Spleen (tissue), 11 donors: ENCODE measurements around the gene THOC5. TPM values are rescaled to one million over a fixed set of nuclear protein-coding genes. Genes with fewer than 3 reads are reported as not detected.

Experiments used
- DNase-seq: peaks from one replicate; pipeline ENCODE4 v3.0.0-alpha.2; 2020
- H3K27ac ChIP-seq, 8 donors: fragments of 200-600 bp; sonication (generic) in 7 of 8; 1 replicate in 4 of 8; 2 replicates in 4 of 8; pipeline versions ENCODE4 v1.5.0 to v1.8.0; 2016 to 2021; ENCODE audit warnings: inconsistent platforms in 4 of 8, mild to moderate bottlenecking in 4 of 8, moderate library complexity in 1 of 8
- H3K27me3 ChIP-seq, 7 donors: fragments of 200-600 bp; sonication (generic) in 6 of 7; replicated peaks in 1 of 7; 1 replicate in 4 of 7; 2 replicates in 3 of 7; pipeline versions ENCODE4 v1.5.0 to v1.8.0; 2016 to 2021; ENCODE audit warnings: inconsistent platforms in 3 of 7, mild to moderate bottlenecking in 1 of 7
- H3K36me3 ChIP-seq, 6 donors: fragments of 200-600 bp; sonication (generic) in 5 of 6; 1 replicate in 4 of 6; 2 replicates in 2 of 6; pipeline versions ENCODE4 v1.5.0 to v1.8.0; 2016 to 2021; ENCODE audit warnings: inconsistent platforms in 2 of 6
- H3K4me1 ChIP-seq, 6 donors: fragments of 200-600 bp; sonication (generic) in 5 of 6; 1 replicate in 3 of 6; 2 replicates in 3 of 6; pipeline versions ENCODE4 v1.5.0 to v1.8.0; 2016 to 2021; ENCODE audit warnings: inconsistent platforms in 3 of 6
- H3K4me3 ChIP-seq, 8 donors: fragments of 200-600 bp; sonication (generic) in 7 of 8; 1 replicate in 4 of 8; 2 replicates in 4 of 8; pipeline versions ENCODE4 v1.5.0 to v1.8.0; 2016 to 2021; ENCODE audit warnings: inconsistent platforms in 4 of 8, mild to moderate bottlenecking in 4 of 8, moderate library complexity in 2 of 8
- H3K9me3 ChIP-seq, 8 donors: fragments of 200-600 bp; sonication (generic) in 7 of 8; 1 replicate in 4 of 8; 2 replicates in 4 of 8; pipeline versions ENCODE4 v1.5.0 to v1.8.0; 2016 to 2021; ENCODE audit warnings: inconsistent platforms in 4 of 8
- POLR2A ChIP-seq, 3 donors: fragments of 450-650 bp; IDR thresholded peaks; one replicate each; pipeline ENCODE4 v1.5.1; 2017; ENCODE audit warnings: antibody characterized with exemption in 3 of 3, mild to moderate bottlenecking in 1 of 3
- POLR2AphosphoS5 ChIP-seq, 3 donors: sonication (generic); formaldehyde crosslinking; IDR thresholded peaks; one replicate each; pipeline ENCODE4 v1.5.1; 2017; ENCODE audit warnings: antibody characterized with exemption in 3 of 3
- WGBS, 5 donors: extraction: QIAGEN DNeasy Blood & Tissue Kit in 3 of 5; methylation state at CpG; one replicate each; pipeline versions ENCODE4 v1.1.5 to v1.1.7; 2013 to 2018; 5-methylcytosine and 5-hydroxymethylcytosine counted together
- intact Hi-C: fragments of 100-400 bp; cut with DNase I; formaldehyde crosslinking; loops from one replicate; pipeline ENCODE4 v1.15.0; 2023; ENCODE audit warnings: low total_unique reads
- polyA plus RNA-seq, 3 donors: library from polyadenylated mRNA; stranded (reverse); fragments of 200-250 nt; gene quantifications; one replicate each; pipeline ENCODE4 v1.2.1, GENCODE V29; 2013
- total RNA-seq, 7 donors: library from RNA; depleted of rRNA in 3 of 7; stranded (reverse); fragments of >200 nt in 3 of 7; fragmentation: NEBNext Ultra II Directional in 4 of 7; extraction: Animal tissue kit (Norgen Biotek cat#: 25700) in 4 of 7; gene quantifications; one replicate each; pipeline versions ENCODE4 v1.1.0 to v1.2.1, GENCODE V29; 2016 to 2021
- TF ChIP-seq, protein P1 (sequence below), 11 experiments: fragments of 200-600 bp in 7 of 11; fragments of 450-650 bp in 4 of 11; sonication (generic) in 4 of 11; IDR thresholded peaks in 8 of 11; conservative IDR thresholded peaks in 3 of 11; 1 replicate in 7 of 11; 2 replicates in 4 of 11; pipeline versions ENCODE4 v1.4.0 to v1.8.0; 2016 to 2021; ENCODE audit warnings: antibody characterized with exemption in 11 of 11, inconsistent platforms in 4 of 11, mild to moderate bottlenecking in 1 of 11
- donor health status: healthy with polysubstance abuse.
- donor health status: DM: no; HTN: no; CAD: no; lungs with moderate emphysema.
- donor health status: DM: no; HTN: no; CAD: no.
- donor health status: Bipolar disorder and iron deficiency.
- donor health status: healthy.
- donor health status: DM: no; HTN: no; CAD: no.
- donor health status: DM: yes; HTN: yes; CAD: no.

THOC5 gene
- total and polyA plus RNA-seq, 10 donors = 14.4 to 55.5 (median 35.4) TPM

DNA sequence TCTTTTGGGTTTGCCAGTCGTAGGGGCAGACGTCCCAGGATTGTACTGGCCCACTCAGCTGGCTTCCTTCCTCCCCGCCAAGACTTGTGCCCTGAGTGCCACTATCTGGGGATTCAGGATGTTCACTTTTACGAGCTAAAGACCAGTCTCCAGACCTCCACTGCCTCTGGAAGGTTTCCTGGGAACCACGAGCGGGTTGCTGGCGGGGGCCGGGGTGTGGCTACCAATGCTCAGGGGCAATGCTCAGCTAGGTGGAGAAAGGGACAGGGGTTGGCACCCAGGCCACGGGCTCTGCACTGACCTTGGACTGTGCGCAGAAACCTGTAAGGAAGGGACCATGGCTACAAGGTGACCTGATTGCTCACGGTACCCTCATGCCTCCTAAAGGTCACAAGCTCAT is 71.3 kb downstream of the THOC5 start:
- peaks cover 0 to 60% (median 40%) of the 10 kb centered on the region in 7 donors for H3K27me3 ChIP-seq
- 56 to 63% (median 59%) methylated on average over 6 to 11 of the region's 11 CpGs for WGBS, 5 donors
- H3K4me3 ChIP-seq = no peak overlapping the region
- peaks cover 0 to 9% (median 0%) of the 10 kb centered on the region in 8 donors for H3K9me3 ChIP-seq
- intact Hi-C loops = no loop called here
- no peak for DNase-seq
- no peak overlapping the region for H3K27ac ChIP-seq
- peaks cover 2 to 50% (median 35%) of the 10 kb centered on the region in 6 donors for H3K4me1 ChIP-seq
- TF ChIP-seq POLR2AphosphoS5 (IDR thresholded peaks at IDR 0.05) (no peak), POLR2A (IDR thresholded peaks at IDR 0.05) (no peak)
- TF ChIP-seq, protein P1, sequence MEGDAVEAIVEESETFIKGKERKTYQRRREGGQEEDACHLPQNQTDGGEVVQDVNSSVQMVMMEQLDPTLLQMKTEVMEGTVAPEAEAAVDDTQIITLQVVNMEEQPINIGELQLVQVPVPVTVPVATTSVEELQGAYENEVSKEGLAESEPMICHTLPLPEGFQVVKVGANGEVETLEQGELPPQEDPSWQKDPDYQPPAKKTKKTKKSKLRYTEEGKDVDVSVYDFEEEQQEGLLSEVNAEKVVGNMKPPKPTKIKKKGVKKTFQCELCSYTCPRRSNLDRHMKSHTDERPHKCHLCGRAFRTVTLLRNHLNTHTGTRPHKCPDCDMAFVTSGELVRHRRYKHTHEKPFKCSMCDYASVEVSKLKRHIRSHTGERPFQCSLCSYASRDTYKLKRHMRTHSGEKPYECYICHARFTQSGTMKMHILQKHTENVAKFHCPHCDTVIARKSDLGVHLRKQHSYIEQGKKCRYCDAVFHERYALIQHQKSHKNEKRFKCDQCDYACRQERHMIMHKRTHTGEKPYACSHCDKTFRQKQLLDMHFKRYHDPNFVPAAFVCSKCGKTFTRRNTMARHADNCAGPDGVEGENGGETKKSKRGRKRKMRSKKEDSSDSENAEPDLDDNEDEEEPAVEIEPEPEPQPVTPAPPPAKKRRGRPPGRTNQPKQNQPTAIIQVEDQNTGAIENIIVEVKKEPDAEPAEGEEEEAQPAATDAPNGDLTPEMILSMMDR (IDR thresholded peaks at IDR 0.05 in 8 of 11, conservative IDR thresholded peaks at IDR 0.05 in 3 of 11) = no peak
- no peaks in the 10 kb centered on the region for H3K36me3 ChIP-seq

DNA sequence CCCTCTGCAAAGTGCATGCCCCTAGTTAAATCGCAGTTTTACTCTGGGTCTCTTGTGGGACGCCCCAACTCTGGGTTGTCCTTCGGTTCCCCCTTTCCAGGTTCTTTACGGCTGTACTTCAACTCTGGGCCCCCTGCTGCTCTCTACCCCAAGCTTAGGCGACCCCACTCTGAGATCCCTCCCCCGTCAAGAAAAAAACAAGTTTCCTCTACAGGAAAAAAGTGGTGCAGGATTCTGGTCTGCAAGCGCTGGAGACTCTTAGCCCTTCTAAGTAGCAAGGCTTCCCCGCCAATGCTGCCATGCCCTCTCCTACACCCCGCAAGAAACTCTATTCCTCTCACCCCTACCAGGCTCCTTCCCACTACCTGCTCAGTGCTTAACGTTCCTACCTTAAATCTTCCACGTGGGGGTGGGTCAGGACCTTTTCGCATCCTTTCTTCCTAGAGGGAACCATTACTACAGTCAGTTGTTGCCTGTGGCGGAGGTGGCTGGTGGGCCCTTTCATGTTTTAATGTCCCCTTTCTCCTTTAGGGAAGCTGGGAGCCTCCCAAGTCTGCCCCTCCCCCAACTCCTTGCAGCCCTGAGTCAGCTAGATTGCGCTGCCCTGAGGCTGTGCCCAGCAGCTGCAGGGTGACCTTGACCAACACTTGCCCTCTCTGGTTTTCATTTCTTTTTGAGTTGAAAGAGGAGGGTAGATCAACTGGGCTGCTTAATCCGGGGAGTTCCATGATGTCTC is 72.1 kb downstream of the THOC5 start:
- H3K27me3 ChIP-seq = peaks cover 0 to 62% (median 40%) of the 10 kb centered on the region in 7 donors
- intact Hi-C loops = no loop called here
- no peak for DNase-seq

DNA sequence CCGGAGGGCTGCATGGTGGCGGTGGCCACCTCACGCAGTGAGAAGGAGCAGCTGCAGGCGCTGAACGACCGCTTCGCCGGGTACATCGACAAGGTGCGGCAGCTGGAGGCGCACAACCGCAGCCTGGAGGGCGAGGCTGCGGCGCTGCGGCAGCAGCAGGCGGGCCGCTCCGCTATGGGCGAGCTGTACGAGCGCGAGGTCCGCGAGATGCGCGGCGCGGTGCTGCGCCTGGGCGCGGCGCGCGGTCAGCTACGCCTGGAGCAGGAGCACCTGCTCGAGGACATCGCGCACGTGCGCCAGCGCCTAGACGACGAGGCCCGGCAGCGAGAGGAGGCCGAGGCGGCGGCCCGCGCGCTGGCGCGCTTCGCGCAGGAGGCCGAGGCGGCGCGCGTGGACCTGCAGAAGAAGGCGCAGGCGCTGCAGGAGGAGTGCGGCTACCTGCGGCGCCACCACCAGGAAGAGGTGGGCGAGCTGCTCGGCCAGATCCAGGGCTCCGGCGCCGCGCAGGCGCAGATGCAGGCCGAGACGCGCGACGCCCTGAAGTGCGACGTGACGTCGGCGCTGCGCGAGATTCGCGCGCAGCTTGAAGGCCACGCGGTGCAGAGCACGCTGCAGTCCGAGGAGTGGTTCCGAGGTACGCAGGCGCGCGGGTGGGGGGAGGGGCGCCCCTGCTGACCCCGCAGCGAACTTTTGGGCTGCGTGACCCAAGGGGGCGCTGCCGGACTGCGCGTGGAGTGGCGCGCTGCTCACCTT is 72.9 kb downstream of the THOC5 start:
- Histone ChIP-seq H3K9me3 (peaks cover 0 to 9% (median 0%) of the 10 kb centered on the region in 8 donors), H3K27me3 (peaks cover 0 to 62% (median 40%) of the 10 kb centered on the region in 7 donors), H3K4me1 (peaks cover 2 to 56% (median 40%) of the 10 kb centered on the region in 6 donors), H3K4me3 (peak overlapping the region in 7 of 8 donors; percentile 6 to 60 (median 33)), H3K36me3 (no peaks in the 10 kb centered on the region), H3K27ac (no peak overlapping the region)
- intact Hi-C loops = no loop called here
- DNase-seq = no peak
- WGBS, 5 donors = 3 to 20% (median 16%) methylated on average over 15 to 107 of the region's 107 CpGs
- TF ChIP-seq POLR2A (IDR thresholded peaks at IDR 0.05) (no peak), POLR2AphosphoS5 (IDR thresholded peaks at IDR 0.05) (peak in 1 of 3 donors; percentile 54)
- TF ChIP-seq, protein P1 (IDR thresholded peaks at IDR 0.05 in 8 of 11, conservative IDR thresholded peaks at IDR 0.05 in 3 of 11) = peak in 2 of 11 experiments; percentile 21 to 32

More for the DNA sequence above, 72.1 kb downstream of the THOC5 start:
- H3K4me1 ChIP-seq = peaks cover 2 to 50% (median 35%) of the 10 kb centered on the region in 6 donors
- H3K4me3 ChIP-seq = peak overlapping the region in 6 of 8 donors; percentile 3 to 60 (median 34)
- no peak overlapping the region for H3K27ac ChIP-seq
- TF ChIP-seq POLR2A (IDR thresholded peaks at IDR 0.05) (no peak), POLR2AphosphoS5 (IDR thresholded peaks at IDR 0.05) (no peak)
- TF ChIP-seq, protein P1 (IDR thresholded peaks at IDR 0.05 in 8 of 11, conservative IDR thresholded peaks at IDR 0.05 in 3 of 11) = no peak
- 14 to 20% (median 17%) methylated on average over 15 of the region's 15 CpGs for WGBS, 5 donors
- H3K36me3 ChIP-seq = no peaks in the 10 kb centered on the region
- H3K9me3 ChIP-seq = peaks cover 0 to 9% (median 0%) of the 10 kb centered on the region in 8 donors

DNA sequence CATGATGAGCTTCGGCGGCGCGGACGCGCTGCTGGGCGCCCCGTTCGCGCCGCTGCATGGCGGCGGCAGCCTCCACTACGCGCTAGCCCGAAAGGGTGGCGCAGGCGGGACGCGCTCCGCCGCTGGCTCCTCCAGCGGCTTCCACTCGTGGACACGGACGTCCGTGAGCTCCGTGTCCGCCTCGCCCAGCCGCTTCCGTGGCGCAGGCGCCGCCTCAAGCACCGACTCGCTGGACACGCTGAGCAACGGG is 73.4 kb downstream of the THOC5 start:
- Histone ChIP-seq H3K4me3 (peak overlapping the region in 7 of 8 donors; percentile 6 to 60 (median 33)), H3K27ac (no peak overlapping the region), H3K36me3 (no peaks in the 10 kb centered on the region), H3K4me1 (peaks cover 2 to 59% (median 45%) of the 10 kb centered on the region in 6 donors), H3K27me3 (peaks cover 0 to 62% (median 40%) of the 10 kb centered on the region in 7 donors), H3K9me3 (peaks cover 0 to 9% (median 0%) of the 10 kb centered on the region in 8 donors)
- TF ChIP-seq POLR2AphosphoS5 (IDR thresholded peaks at IDR 0.05) (no peak), POLR2A (IDR thresholded peaks at IDR 0.05) (no peak)
- TF ChIP-seq, protein P1 (IDR thresholded peaks at IDR 0.05 in 8 of 11, conservative IDR thresholded peaks at IDR 0.05 in 3 of 11) = no peak
- no peak for DNase-seq
- WGBS, 5 donors = 7 to 40% (median 8%) methylated on average over 2 to 39 of the region's 39 CpGs
- intact Hi-C loops = no loop called here
